Activated CD4-positive, alpha-beta memory T cell treated with anti-CD3 and anti-CD28 coated beads for 36 hours (primary cell): ENCODE measurements around the gene TRMT1. TPM values are rescaled to one million over a fixed set of nuclear protein-coding genes. Genes with fewer than 3 reads are reported as not detected.

Source experiments
- CTCF ChIA-PET: fragments of 350-600 bp; sonication (Branson Sonifier 250); formaldehyde crosslinking; loops from one replicate; lab custom pipeline; 2021; ENCODE audit warnings: antibody characterized with exemption, inconsistent platforms; lab: Charles Lee
- POLR2A ChIA-PET: fragments of 350-600 bp; sonication (Branson Sonifier 250); formaldehyde crosslinking; loops from one replicate; lab custom pipeline; 2021; ENCODE audit warnings: antibody characterized with exemption; lab: Charles Lee
- DNase-seq: peaks from one replicate; pipeline ENCODE4 v3.0.0-alpha.2; 2020
- H3K27ac Mint-ChIP-seq: one replicate; pipeline ENCODE4 v1.8.0; 2021; ENCODE audit warnings: mixed read lengths
- H3K27me3 Mint-ChIP-seq: one replicate; pipeline ENCODE4 v1.8.0; 2021; ENCODE audit warnings: mixed read lengths
- H3K36me3 Mint-ChIP-seq: one replicate; pipeline ENCODE4 v1.8.0; 2021; ENCODE audit warnings: mixed read lengths
- H3K4me1 Mint-ChIP-seq: one replicate; pipeline ENCODE4 v1.8.0; 2021; ENCODE audit warnings: low read depth, mixed read lengths
- H3K4me3 Mint-ChIP-seq: one replicate; pipeline ENCODE4 v1.8.0; 2021; ENCODE audit warnings: mild to moderate bottlenecking, mixed read lengths
- H3K9me3 Mint-ChIP-seq: one replicate; pipeline ENCODE4 v1.8.0; 2021; ENCODE audit warnings: mixed read lengths
- intact Hi-C: fragments of 100-400 bp; cut with micrococcal nuclease; formaldehyde crosslinking; loops from one replicate; pipeline ENCODE4 v1.15.1; 2023
- total RNA-seq, 2 experiments: library from RNA; stranded (reverse); gene quantifications; one replicate each; pipeline ENCODE4 v1.2.3, GENCODE V29; 2021

The TRMT1 gene
- total RNA-seq, 2 experiments from 2014 or later, result 59.2 to 61.3 TPM

DNA sequence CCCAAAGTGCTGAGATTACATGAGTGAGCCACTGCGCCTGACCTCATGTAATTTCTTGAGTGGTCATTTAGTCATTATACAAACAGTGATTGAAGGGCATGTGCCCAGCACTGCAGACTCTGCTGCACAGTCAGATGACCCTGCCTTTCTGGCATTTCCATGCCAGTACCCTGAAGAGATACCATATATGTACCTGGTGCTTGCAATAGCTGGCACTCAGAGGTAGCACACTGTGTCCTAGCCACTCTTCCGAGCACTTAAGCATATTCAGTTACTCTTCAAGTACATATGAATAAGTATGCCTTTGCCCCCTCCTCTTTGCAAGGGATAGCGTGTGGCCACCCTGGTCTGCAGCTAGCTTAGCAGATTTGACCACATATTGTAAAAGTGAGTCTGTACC lies 18.1 kb upstream of the TRMT1 start:
- peaks cover 28% of the 10 kb centered on the region for H3K36me3 Mint-ChIP-seq
- peaks cover 37% of the 10 kb centered on the region for H3K4me1 Mint-ChIP-seq
- intact Hi-C loops, result no loop called here
- DNase-seq, result no peak
- ChIA-PET CTCF (interaction anchor here (1.6 kb wide), 1 partner anchor 30 kb away, joined by 3 read pairs; no protein-coding TSS in a partner anchor), POLR2A (interaction anchor here (0.5 to 1.0 kb wide), 2 partner anchors 18 to 44 kb away, joined by 3 read pairs; no protein-coding TSS in a partner anchor)
- H3K27me3 Mint-ChIP-seq, result no peaks in the 10 kb centered on the region
- H3K9me3 Mint-ChIP-seq, result no peaks in the 10 kb centered on the region
- no peak overlapping the region for H3K27ac Mint-ChIP-seq
- H3K4me3 Mint-ChIP-seq, result no peak overlapping the region

DNA sequence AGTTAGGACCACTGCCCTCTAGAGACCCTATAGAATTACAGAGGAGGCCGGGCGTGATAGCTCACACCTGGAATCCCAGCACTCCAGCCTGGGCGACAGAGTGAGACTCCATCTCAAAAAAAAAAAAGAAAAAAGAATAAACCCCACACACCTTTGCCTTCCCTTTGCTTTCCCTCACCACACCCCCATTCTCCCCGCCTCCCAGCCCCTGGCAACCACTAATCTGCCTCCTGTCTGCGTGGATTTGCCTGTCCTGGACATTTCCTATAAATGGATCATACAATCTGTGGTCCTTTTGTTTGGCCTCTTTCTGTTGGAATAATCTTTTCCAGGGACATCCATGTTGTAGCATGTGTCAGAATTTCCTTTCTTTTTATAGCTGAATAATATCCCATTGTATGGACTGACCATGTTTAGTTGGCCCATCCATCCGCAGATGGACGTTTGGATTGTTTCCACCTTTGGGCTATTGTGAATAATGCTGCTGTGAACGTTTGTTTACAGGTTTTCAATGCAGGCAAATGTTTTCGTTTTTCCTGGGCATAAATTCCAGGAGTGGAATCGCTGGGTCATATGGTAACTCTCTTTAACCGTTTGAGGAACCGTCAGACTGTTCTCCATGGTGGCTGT lies 16.8 kb upstream of the TRMT1 start:
- Mint-ChIP-seq H3K36me3 (peaks cover 24% of the 10 kb centered on the region), H3K4me3 (no peak overlapping the region), H3K27ac (peak overlapping the region; percentile 96), H3K4me1 (peaks cover 42% of the 10 kb centered on the region), H3K27me3 (no peaks in the 10 kb centered on the region), H3K9me3 (no peaks in the 10 kb centered on the region)
- no peak for DNase-seq
- intact Hi-C loops, result no loop called here
- ChIA-PET CTCF (interaction anchor here (0.7 to 2.1 kb wide), 8 partner anchors 17 to 248 kb away, joined by 3 to 11 read pairs (median 5); partner anchors contain the start of genes IER2 and STX10), POLR2A (interaction anchor here (0.9 to 2.9 kb wide), 8 partner anchors 9 to 34 kb away, joined by 4 to 20 read pairs (median 8); partner anchors contain the start of gene NACC1)

DNA sequence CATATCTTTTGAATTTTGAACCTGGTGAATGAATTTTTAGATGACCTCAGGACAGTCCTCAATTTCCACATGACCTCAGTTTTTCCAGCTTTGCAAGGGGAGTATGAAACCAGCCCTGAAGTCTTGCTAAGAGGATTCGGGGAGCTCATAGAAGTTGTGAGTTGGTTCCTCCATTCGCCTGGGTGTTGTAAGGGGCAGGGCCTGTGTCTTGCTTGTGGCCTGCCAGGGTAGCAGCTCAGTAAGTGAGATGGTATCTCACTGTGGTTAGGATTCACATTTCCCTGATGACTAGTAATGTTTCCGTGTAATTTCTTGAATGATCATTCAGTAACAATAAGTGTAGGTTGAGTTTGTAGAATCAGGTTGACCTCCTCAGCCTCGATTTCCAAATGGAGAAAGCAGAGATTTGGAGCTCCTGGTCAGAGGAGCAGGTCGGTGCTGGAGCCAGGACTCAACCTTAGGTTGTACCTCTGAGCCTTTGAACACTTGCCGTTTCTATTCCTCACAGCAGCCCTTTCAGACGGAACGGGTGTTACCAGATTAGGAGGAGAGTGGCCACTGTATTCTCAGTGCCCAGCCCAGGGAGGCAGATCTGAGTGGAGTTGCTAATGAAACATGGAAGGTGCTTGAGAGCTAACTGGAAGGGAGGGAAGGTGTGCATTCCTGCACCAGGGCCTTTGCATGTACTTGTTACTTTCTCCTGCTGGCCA lies 16.1 kb upstream of the TRMT1 start:
- H3K4me3 Mint-ChIP-seq, result peak overlapping the region; percentile 60
- H3K27me3 Mint-ChIP-seq, result no peaks in the 10 kb centered on the region
- DNase-seq, result peak; percentile 83
- peaks cover 46% of the 10 kb centered on the region for H3K4me1 Mint-ChIP-seq
- peaks cover 20% of the 10 kb centered on the region for H3K36me3 Mint-ChIP-seq
- intact Hi-C loops, result loop anchor here (1.0 kb wide), 2 partner anchors 14 to 19 kb away; partner anchors contain the start of gene NACC1
- CTCF ChIA-PET, result interaction anchor here (0.6 to 2.1 kb wide), 13 partner anchors 10 to 247 kb away, joined by 3 to 11 read pairs (median 4); partner anchors contain the start of genes IER2, NACC1 and STX10
- H3K27ac Mint-ChIP-seq, result peak overlapping the region; percentile 96
- no peaks in the 10 kb centered on the region for H3K9me3 Mint-ChIP-seq
- POLR2A ChIA-PET, result interaction anchor here (0.9 to 2.9 kb wide), 11 partner anchors 10 to 33 kb away, joined by 3 to 20 read pairs (median 6); partner anchors contain the start of genes NACC1 and STX10

DNA sequence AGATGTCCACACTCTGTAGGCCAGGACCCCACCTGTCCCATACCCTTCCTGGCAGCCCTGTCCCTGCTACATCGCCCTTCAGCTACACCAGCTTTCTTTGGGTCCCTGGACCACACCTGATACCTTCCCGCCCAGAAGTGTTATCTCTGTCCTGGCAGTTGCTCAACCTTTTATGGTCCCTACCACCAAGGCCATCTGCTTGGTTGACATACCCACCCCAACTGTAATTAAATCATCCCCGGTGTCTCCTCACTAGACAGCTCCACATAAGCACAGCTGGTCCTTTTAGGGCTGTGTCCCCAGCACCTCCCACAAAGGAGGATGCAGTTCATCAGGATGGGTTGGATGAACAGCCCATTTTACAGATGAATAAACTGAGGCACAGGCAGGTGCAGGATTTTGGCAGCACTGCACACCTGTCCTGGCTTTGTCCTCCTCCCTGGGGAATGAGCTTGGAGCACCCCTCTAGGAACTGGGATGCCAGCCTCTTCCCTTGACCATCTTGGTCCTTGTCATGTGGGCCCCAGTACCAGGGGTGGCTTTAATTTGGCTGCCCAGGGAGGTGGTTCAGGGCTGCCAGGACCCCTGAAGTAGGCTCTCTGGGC lies 14.4 kb upstream of the TRMT1 start:
- Mint-ChIP-seq H3K9me3 (no peaks in the 10 kb centered on the region), H3K4me1 (peaks cover 46% of the 10 kb centered on the region), H3K36me3 (peaks cover 12% of the 10 kb centered on the region), H3K27ac (peak overlapping the region; percentile 96), H3K4me3 (no peak overlapping the region), H3K27me3 (no peaks in the 10 kb centered on the region)
- no peak for DNase-seq
- intact Hi-C loops, result no loop called here
- ChIA-PET CTCF (interaction anchor here (0.8 to 2.1 kb wide), 6 partner anchors 9 to 166 kb away, joined by 3 to 8 read pairs (median 5); partner anchors contain the start of genes IER2 and STX10), POLR2A (interaction anchor here (0.8 to 2.9 kb wide), 6 partner anchors 9 to 24 kb away, joined by 3 to 19 read pairs (median 8); partner anchors contain the start of genes NACC1 and STX10)

DNA sequence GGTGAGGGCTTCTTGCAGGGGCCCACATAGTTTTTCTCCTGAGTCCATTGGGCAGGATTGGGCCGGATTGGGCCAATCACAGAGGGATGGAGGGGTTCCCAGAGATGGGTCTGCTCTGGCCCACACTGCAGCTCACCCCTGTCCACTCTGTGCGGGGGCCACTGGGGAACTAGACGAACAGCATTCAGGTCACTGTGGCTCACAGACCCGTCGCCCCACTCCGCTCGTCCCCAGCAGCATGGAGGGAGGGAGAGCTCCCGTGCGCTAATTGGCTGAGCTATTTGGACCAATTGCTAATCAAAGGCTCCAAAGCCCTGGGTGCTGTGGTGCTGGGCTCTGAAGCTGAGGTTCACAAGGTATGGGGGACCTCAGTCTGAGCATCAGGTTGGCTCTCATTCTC lies 12.8 kb upstream of the TRMT1 start:
- POLR2A ChIA-PET, result no interaction called here
- H3K9me3 Mint-ChIP-seq, result no peaks in the 10 kb centered on the region
- no peak for DNase-seq
- CTCF ChIA-PET, result interaction anchor here (2.1 kb wide), 1 partner anchor 20 kb away, joined by 7 read pairs; the partner anchor contains the start of genes IER2 and STX10
- peaks cover 44% of the 10 kb centered on the region for H3K4me1 Mint-ChIP-seq
- intact Hi-C loops, result no loop called here
- no peak overlapping the region for H3K4me3 Mint-ChIP-seq
- H3K27ac Mint-ChIP-seq, result no peak overlapping the region
- H3K27me3 Mint-ChIP-seq, result no peaks in the 10 kb centered on the region
- peaks cover 7% of the 10 kb centered on the region for H3K36me3 Mint-ChIP-seq

DNA sequence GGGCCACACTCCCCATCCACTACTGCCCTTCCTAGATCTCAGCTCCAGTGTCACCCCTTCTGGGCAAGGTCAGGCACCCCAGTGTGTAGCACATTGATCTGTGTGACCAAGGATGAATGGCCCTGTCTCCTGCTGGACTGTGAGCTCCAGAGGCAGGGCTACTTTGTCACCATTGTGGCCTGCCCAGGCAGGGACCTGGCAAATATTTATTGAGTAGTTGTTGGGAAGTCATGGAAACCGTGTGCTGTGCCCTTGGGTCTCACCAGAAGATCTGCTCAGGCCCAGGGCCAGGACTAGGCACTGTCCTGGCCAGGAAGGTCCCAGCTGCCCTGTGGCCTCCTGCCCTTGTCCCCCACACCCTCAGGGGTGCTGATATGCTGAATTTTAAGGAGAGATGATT lies 12.0 kb upstream of the TRMT1 start:
- ChIA-PET CTCF (interaction anchor here (2.0 to 2.1 kb wide), 2 partner anchors 21 to 24 kb away, joined by 4 to 7 read pairs; partner anchors contain the start of genes IER2 and STX10), POLR2A (no interaction called here)
- no peaks in the 10 kb centered on the region for H3K9me3 Mint-ChIP-seq
- H3K27ac Mint-ChIP-seq, result peak overlapping the region; percentile 49
- H3K36me3 Mint-ChIP-seq, result peaks cover 7% of the 10 kb centered on the region
- DNase-seq, result no peak
- H3K4me3 Mint-ChIP-seq, result no peak overlapping the region
- H3K4me1 Mint-ChIP-seq, result peaks cover 44% of the 10 kb centered on the region
- H3K27me3 Mint-ChIP-seq, result no peaks in the 10 kb centered on the region
- intact Hi-C loops, result no loop called here

DNA sequence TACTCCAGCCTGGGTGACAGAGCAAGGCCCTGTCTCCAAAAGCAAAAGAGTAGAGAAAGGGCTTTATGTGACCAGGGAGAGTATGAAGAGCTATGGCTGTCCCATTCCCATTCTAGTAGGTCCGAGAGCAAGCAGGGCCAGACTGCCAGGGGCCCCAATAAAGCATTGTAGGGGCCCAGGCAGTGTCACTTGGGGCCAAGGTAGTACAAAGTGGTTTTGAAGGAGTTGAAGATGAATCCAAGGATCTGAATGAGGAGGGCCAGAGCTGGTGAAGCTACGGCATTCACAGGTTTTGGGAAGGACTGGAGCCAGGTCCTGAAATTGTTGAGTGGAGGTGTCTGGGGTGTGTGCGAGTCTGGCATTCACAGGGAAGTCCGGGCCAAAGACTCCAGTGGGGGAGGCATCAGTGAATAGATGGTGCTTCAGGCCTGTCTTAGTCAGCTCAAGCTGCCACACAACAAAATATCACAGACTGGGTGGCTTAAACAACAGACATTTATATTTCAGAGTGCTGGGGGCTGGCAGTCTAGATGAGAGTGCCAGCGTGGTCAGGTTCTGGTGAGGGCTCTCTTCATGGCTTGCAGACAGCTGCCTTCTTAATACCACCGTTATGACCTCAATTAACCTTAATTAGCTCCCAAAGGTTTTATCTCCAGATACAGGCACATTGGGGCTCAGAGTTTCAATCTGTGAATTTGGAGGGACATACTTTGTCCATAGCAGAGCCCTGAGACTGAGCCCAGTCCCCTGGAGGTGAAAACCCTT lies 11.5 kb upstream of the TRMT1 start:
- no peak for DNase-seq
- Mint-ChIP-seq H3K36me3 (peaks cover 7% of the 10 kb centered on the region), H3K4me1 (peaks cover 39% of the 10 kb centered on the region), H3K27ac (peak overlapping the region; percentile 49), H3K27me3 (no peaks in the 10 kb centered on the region), H3K4me3 (no peak overlapping the region), H3K9me3 (no peaks in the 10 kb centered on the region)
- ChIA-PET POLR2A (interaction anchor here (0.6 kb wide), 1 partner anchor 9 kb away, joined by 5 read pairs; no protein-coding TSS in a partner anchor), CTCF (interaction anchor here (0.9 to 2.0 kb wide), 2 partner anchors 9 to 23 kb away, joined by 3 to 4 read pairs; no protein-coding TSS in a partner anchor)
- intact Hi-C loops, result no loop called here

DNA sequence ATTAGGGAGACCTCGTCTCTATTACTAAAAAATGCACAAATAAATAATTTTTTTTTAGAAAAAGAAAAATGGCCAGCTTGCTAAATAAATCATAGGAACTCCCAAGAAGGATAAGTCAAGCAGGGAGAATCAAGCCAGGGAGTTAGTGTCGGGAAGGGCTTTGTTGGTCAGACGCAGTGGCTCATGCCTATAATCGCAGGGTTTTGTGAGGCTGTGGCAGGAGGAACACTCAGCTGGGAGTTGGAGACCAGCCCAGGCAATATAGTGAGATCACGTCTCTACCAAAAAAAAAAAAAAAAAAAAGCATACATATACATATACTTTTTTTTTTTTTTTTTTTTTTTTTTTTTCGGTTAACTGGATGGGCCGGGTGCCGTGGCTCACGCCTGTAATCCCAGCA lies 10.5 kb upstream of the TRMT1 start:
- Mint-ChIP-seq H3K9me3 (no peaks in the 10 kb centered on the region), H3K27ac (no peak overlapping the region), H3K36me3 (peaks cover 5% of the 10 kb centered on the region), H3K4me3 (no peak overlapping the region), H3K4me1 (peaks cover 36% of the 10 kb centered on the region), H3K27me3 (no peaks in the 10 kb centered on the region)
- CTCF ChIA-PET, result interaction anchor here (2.0 kb wide), 1 partner anchor 22 kb away, joined by 4 read pairs; no protein-coding TSS in a partner anchor
- no peak for DNase-seq
- intact Hi-C loops, result no loop called here
- POLR2A ChIA-PET, result no interaction called here

DNA sequence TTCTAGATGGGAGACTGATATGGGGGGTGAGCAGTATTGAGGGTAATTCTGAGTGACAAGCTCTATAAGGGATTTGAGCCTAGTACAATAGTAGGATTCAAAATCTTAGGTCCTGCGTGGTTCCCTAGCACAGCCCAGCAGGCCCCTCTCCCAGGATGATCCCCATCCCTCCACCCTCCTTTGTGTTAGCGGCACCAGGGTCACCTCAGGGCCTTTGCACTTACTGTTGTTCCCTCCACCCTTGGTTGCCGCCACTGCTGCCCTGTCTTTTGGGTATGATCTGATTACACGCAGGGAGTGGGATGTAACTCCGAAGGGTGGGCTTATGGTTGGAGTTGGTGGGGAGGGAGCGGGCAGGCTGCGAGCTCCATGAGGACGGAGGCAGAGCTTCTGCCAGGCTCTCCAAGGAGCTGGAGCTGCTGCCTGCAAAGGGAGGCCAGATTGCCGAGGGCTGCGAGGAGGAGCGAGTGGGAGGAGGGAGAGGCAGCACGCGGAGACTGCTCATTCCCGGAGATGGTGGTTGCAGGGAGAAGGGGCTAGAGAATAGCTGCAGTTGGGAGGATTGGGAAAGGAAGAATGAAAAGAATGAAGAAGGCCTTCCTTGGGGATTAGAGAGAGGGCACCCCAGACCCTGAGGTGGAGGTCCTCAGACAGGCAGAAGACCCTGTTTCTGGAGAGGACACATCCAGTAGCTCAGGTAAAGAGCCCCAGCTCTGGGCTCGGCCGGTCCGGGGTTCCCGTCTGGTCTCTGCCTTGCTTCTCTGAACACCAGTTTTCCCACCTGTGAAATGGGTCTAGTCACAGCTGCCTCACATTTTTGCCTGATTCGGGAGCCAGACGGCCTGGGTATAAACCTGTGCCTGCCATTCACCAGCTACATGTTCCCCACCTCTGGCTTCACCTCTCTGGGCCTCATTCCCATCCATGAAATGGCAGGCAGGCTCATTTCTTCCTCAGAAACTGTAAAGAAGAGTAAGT lies 6.7 kb upstream of the TRMT1 start:
- intact Hi-C loops, result no loop called here
- ChIA-PET CTCF (interaction anchor here (2.1 kb wide), 1 partner anchor 9 kb away, joined by 4 read pairs; no protein-coding TSS in a partner anchor), POLR2A (no interaction called here)
- Mint-ChIP-seq H3K36me3 (peaks cover 13% of the 10 kb centered on the region), H3K9me3 (no peaks in the 10 kb centered on the region), H3K27me3 (no peaks in the 10 kb centered on the region), H3K4me3 (no peak overlapping the region), H3K4me1 (peaks cover 49% of the 10 kb centered on the region), H3K27ac (no peak overlapping the region)
- no peak for DNase-seq

DNA sequence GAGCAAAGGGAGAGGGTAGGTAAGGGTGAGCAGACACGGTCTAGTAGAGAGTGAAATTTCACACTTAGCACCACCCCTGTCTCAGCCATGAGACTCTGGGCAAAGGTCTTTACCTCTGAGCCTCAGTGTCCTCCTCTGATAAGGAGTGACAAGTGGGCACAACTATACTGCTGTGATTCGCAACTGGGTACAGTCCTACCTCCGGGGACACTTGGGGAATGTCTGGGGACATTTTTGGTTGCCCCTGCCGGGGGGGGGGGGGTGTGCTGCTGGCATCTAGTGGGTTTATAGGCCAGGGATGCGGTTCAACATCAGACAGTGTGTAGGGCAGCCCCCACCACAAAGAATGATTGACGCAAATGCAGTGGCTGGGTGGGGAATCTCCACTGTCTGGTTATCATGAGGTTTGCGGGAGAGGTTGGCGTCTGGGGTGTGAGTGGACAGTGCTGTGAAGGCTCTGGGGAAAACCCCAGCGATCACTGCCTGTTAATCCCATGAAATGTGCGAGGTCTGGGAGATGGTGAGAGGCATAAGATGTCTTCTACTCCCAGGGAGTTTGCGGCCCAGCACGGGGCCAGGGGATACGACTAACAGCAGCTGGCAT lies 5.8 kb upstream of the TRMT1 start:
- Mint-ChIP-seq H3K27me3 (no peaks in the 10 kb centered on the region), H3K9me3 (no peaks in the 10 kb centered on the region), H3K4me3 (no peak overlapping the region), H3K36me3 (peaks cover 13% of the 10 kb centered on the region), H3K27ac (peak overlapping the region; percentile 49), H3K4me1 (peaks cover 46% of the 10 kb centered on the region)
- intact Hi-C loops, result no loop called here
- no peak for DNase-seq
- POLR2A ChIA-PET, result no interaction called here
- CTCF ChIA-PET, result interaction anchor here (1.2 to 2.1 kb wide), 2 partner anchors 10 to 30 kb away, joined by 3 to 4 read pairs; no protein-coding TSS in a partner anchor
